Hepatocyte (in vitro differentiated cells): ENCODE measurements around the gene JUND. TPM values are rescaled to one million over a fixed set of nuclear protein-coding genes. Genes with fewer than 3 reads are reported as not detected.
A peak's percentile ranks its signal among the peaks of the same experiment; 100 is the strongest.

ENCODE experiments used
- DNase-seq: peaks from one replicate; pipeline ENCODE4 v3.0.0-alpha.2; 2016; ENCODE audit warnings: low spot score
- H2AFZ ChIP-seq: fragments of 200-600 bp; sonication (generic); 2 replicates; pipeline ENCODE4 v1.6.0; 2016; ENCODE audit warnings: antibody characterized with exemption, mild to moderate bottlenecking
- H3K27ac ChIP-seq: fragments of 200-600 bp; sonication (generic); 2 replicates; pipeline ENCODE4 v1.5.1; 2016; ENCODE audit warnings: mild to moderate bottlenecking
- H3K27me3 ChIP-seq: fragments of 200-600 bp; sonication (generic); 2 replicates; pipeline ENCODE4 v1.6.1; 2016
- H3K36me3 ChIP-seq: fragments of 200-600 bp; sonication (generic); replicated peaks from 2 replicates; pipeline ENCODE4 v1.5.1; 2016; ENCODE audit warnings: low read depth; ENCODE audit not compliant: insufficient read depth
- H3K4me1 ChIP-seq: fragments of 200-600 bp; sonication (generic); 2 replicates; pipeline ENCODE4 v1.5.1; 2016; ENCODE audit warnings: mild to moderate bottlenecking, moderate library complexity; ENCODE audit not compliant: insufficient read depth
- H3K4me2 ChIP-seq: fragments of 200-600 bp; sonication (generic); 2 replicates; pipeline ENCODE4 v1.6.0; 2016
- H3K4me3 ChIP-seq: fragments of 200-600 bp; sonication (generic); 2 replicates; pipeline ENCODE4 v1.5.1; 2016; ENCODE audit warnings: mild to moderate bottlenecking
- H3K79me2 ChIP-seq: fragments of 200-600 bp; sonication (generic); 2 replicates; pipeline ENCODE4 v1.6.0; 2017; ENCODE audit warnings: mild to moderate bottlenecking
- H3K9me2 ChIP-seq: fragments of 200-600 bp; sonication (generic); replicated peaks from 2 replicates; pipeline ENCODE4 v1.6.0; 2017; ENCODE audit warnings: mild to moderate bottlenecking; ENCODE audit not compliant: insufficient read depth
- H3K9me3 ChIP-seq: fragments of 200-600 bp; sonication (generic); 2 replicates; pipeline ENCODE4 v1.5.1; 2016; ENCODE audit warnings: low read depth, mild to moderate bottlenecking
- H4K20me1 ChIP-seq: fragments of 200-600 bp; sonication (generic); 2 replicates; pipeline ENCODE4 v1.6.0; 2016; ENCODE audit warnings: mild to moderate bottlenecking; ENCODE audit not compliant: insufficient read depth, poor library complexity, severe bottlenecking
- CTCF ChIP-seq: fragments of 200-600 bp; sonication (generic); IDR thresholded peaks from 2 replicates; pipeline ENCODE4 v1.5.1; 2016; ENCODE audit warnings: antibody characterized with exemption, mild to moderate bottlenecking; ENCODE audit not compliant: poor library complexity
- EZH2 ChIP-seq: fragments of 200-600 bp; sonication (generic); IDR thresholded peaks from 2 replicates; pipeline ENCODE4 v1.6.1; 2016; ENCODE audit warnings: antibody characterized with exemption, mild to moderate bottlenecking, borderline replicate concordance
- EZH2phosphoT487 ChIP-seq: fragments of 200-600 bp; sonication (generic); IDR thresholded peaks from one replicate; pipeline ENCODE4 v1.6.1; 2018; ENCODE audit warnings: antibody characterized with exemption, mild to moderate bottlenecking, low read depth, moderate library complexity; ENCODE audit not compliant: unreplicated experiment, severe bottlenecking
- WGBS: methylation state at CpG from one replicate; pipeline ENCODE4 v1.1.6; 2016; ENCODE audit warnings: low lambda C conversion rate; ENCODE audit errors: missing lambda C conversion rate; 5-methylcytosine and 5-hydroxymethylcytosine counted together
- polyA plus RNA-seq: library from polyadenylated mRNA; unstranded; fragments of >200 nt; fragmentation: Nextera tagmentation; extraction: Ambion mirVana; gene quantifications from 2 replicates; pipeline ENCODE4 v1.2.1, GENCODE V29; 2016
- total RNA-seq: library from RNA; depleted of rRNA; stranded (reverse); fragments of >200 nt; gene quantifications from 2 replicates; pipeline ENCODE4 v1.2.3, GENCODE V29; 2014

JUND gene
- total and polyA plus RNA-seq, 2 experiments from 2014 or later, result 307 to 698 TPM

DNA sequence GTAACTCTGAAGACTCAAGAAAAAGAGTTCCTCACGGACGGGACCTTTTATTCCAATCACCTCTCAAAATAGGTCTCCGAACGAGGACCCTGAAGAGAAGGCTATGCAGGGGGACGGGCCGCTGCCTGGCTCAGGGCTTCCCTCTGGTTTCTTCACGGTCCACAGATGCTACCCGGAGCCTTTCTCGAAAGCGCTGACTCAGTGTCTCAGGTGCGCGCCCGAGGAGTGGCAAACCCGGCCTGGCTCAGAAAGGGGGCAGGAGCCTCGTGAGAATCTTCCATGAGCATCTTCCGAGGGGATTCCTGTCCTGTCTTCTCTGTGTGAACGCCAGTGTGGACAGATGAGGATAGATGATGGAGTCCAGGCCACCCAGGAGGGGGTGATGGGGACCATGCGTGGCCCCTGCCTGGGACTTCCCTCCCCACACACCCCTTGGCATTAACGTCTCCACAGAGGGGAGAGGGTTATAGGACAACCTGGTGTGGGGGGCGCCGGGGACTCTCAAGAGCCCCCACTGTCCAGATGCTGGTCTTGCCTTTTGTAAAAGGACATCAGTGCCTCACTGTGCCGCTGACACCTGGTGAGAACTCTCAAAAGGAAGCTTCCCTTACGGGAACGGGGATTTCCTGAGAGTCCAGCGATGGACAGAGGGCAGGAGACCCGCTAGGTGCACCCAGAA, 24.9 kb upstream of the JUND start:
- WGBS, result 94% methylated on average over 26 of the region's 26 CpGs
- H3K27ac ChIP-seq, result peak overlapping the region; percentile 99

GRCh38 chr19:18304458-18305310, 23.3 kb upstream of the JUND start:
- no peak for TF ChIP-seq EZH2phosphoT487
- no peak for TF ChIP-seq EZH2
- TF ChIP-seq CTCF, result no peak
- 6% methylated on average over 28 of the region's 29 CpGs for WGBS
- Histone ChIP-seq H3K36me3 (no peaks in the 10 kb centered on the region), H4K20me1 (no peaks in the 10 kb centered on the region), H3K4me1 (peaks cover 25% of the 10 kb centered on the region), H3K79me2 (no peaks in the 10 kb centered on the region), H3K4me2 (peak overlapping the region; percentile 69), H3K27me3 (no peaks in the 10 kb centered on the region), H3K4me3 (no peak overlapping the region), H3K9me3 (no peaks in the 10 kb centered on the region), H2AFZ (peak overlapping the region; percentile 5), H3K27ac (peak overlapping the region; percentile 99), H3K9me2 (no peaks in the 10 kb centered on the region)
- DNase-seq, result peak; percentile 94

More for the DNA sequence above, 24.9 kb upstream of the JUND start:
- Histone ChIP-seq H3K9me3 (no peaks in the 10 kb centered on the region), H3K36me3 (no peaks in the 10 kb centered on the region), H3K9me2 (no peaks in the 10 kb centered on the region), H3K79me2 (no peaks in the 10 kb centered on the region), H3K4me3 (no peak overlapping the region), H4K20me1 (no peaks in the 10 kb centered on the region), H3K4me2 (no peak overlapping the region), H3K4me1 (peaks cover 39% of the 10 kb centered on the region), H2AFZ (no peak overlapping the region), H3K27me3 (no peaks in the 10 kb centered on the region)
- no peak for DNase-seq
- TF ChIP-seq EZH2 (no peak), CTCF (no peak), EZH2phosphoT487 (no peak)

DNA sequence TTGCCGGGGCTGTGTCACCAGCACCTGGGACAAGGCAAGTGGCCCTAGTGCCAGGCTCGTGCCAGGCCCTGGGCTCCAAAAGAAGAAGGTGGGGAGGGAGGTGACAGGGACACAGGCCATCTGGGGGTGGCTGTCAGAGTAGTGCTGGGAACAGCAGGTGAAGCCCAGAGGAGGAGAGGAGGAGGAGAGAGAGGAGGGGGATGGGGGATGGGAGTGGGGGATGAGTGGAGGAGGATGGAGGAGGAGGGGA, 22.7 kb upstream of the JUND start:
- TF ChIP-seq CTCF (no peak), EZH2phosphoT487 (no peak), EZH2 (no peak)
- Histone ChIP-seq H4K20me1 (no peaks in the 10 kb centered on the region), H3K9me2 (no peaks in the 10 kb centered on the region), H3K4me3 (no peak overlapping the region), H2AFZ (no peak overlapping the region), H3K4me1 (peaks cover 25% of the 10 kb centered on the region), H3K27me3 (no peaks in the 10 kb centered on the region), H3K79me2 (no peaks in the 10 kb centered on the region), H3K36me3 (no peaks in the 10 kb centered on the region), H3K27ac (peak overlapping the region; percentile 99), H3K4me2 (peak overlapping the region; percentile 69), H3K9me3 (no peaks in the 10 kb centered on the region)
- 16% methylated on average over 2 of the region's 2 CpGs for WGBS
- DNase-seq, result no peak
